Ishikawa (cell line): ENCODE data around the gene TRIO.

Experiments
- CEBPB ChIP-seq: IDR thresholded peaks from 2 replicates; pipeline ENCODE4 v1.6.1; 2012
- CREB1 ChIP-seq: IDR thresholded peaks from 2 replicates; pipeline ENCODE4 v1.6.1; 2012; ENCODE audit warnings: low read depth
- EGR1 ChIP-seq: IDR thresholded peaks from 2 replicates; pipeline ENCODE4 v1.6.1; 2012
- EP300 ChIP-seq: IDR thresholded peaks from 2 replicates; pipeline ENCODE4 v1.6.1; 2012; ENCODE audit warnings: borderline replicate concordance
- FOXM1 ChIP-seq: IDR thresholded peaks from 2 replicates; pipeline ENCODE4 v1.6.1; 2012; ENCODE audit warnings: low read depth, borderline replicate concordance
- MAX ChIP-seq: IDR thresholded peaks from 2 replicates; pipeline ENCODE4 v1.6.1; 2012
- NFIC ChIP-seq: IDR thresholded peaks from 2 replicates; pipeline ENCODE4 v1.6.1; 2012
- RAD21 ChIP-seq: IDR thresholded peaks from 2 replicates; pipeline ENCODE4 v1.6.1; 2012; ENCODE audit warnings: low read depth
- REST ChIP-seq: IDR thresholded peaks from 2 replicates; pipeline ENCODE4 v1.6.1; 2012; ENCODE audit warnings: low read depth, mild to moderate bottlenecking
- TAF1 ChIP-seq: IDR thresholded peaks from 2 replicates; pipeline ENCODE4 v1.6.1; 2012; ENCODE audit warnings: low read depth, mild to moderate bottlenecking
- TCF12 ChIP-seq: IDR thresholded peaks from 2 replicates; pipeline ENCODE4 v1.6.1; 2012; ENCODE audit warnings: low read depth
- TEAD4 ChIP-seq: IDR thresholded peaks from 2 replicates; pipeline ENCODE4 v1.6.1; 2012
- USF1 ChIP-seq: IDR thresholded peaks from 2 replicates; pipeline ENCODE4 v1.6.1; 2012
- YY1 ChIP-seq: IDR thresholded peaks from 2 replicates; pipeline ENCODE4 v1.6.1; 2012; ENCODE audit warnings: low read depth

TRIO gene

GRCh38 chr5:14326035-14326903 is 183.1 kb downstream of the TRIO start:
- TF ChIP-seq MAX (no peak), YY1 (no peak), RAD21 (peak; percentile 39; the same call in 1 of the 2 replicates)

- TF ChIP-seq EP300 (no peak), EGR1 (no peak), TCF12 (no peak), TAF1 (no peak), TEAD4 (peak; percentile 44), MAX (no peak), REST (no peak), NFIC (peak; percentile 72), CREB1 (no peak)
Measured at GRCh38 chr5:14327624-14328023, 184.5 kb downstream of the TRIO start.

GRCh38 chr5:14328144-14328543 is 185.0 kb downstream of the TRIO start:
- TF ChIP-seq TEAD4 (no peak), EP300 (no peak), USF1 (no peak), YY1 (no peak), REST (no peak)

GRCh38 chr5:14330291-14330690 is 187.1 kb downstream of the TRIO start:
- no peak for TF ChIP-seq REST
- TF ChIP-seq TCF12: no peak
- no peak for TF ChIP-seq EP300
- TF ChIP-seq FOXM1: no peak

- no peak for TF ChIP-seq USF1
- TF ChIP-seq EP300: no peak
- TF ChIP-seq YY1: no peak
- TF ChIP-seq RAD21: no peak
- no peak for TF ChIP-seq FOXM1
- no peak for TF ChIP-seq REST
- no peak for TF ChIP-seq NFIC
- no peak for TF ChIP-seq MAX
- TF ChIP-seq CEBPB: no peak
- no peak for TF ChIP-seq TAF1
Measured at GRCh38 chr5:14330729-14331385, 187.7 kb downstream of the TRIO start.
